Measurements from ENCODE around the gene TMC3. TPM values are rescaled to one million over a fixed set of nuclear protein-coding genes. Genes with fewer than 3 reads are reported as not detected.

Gene TMC3
- polyA plus RNA-seq, 4 donors, result 0.25 to 5.3 TPM; not detected in 2

DNA sequence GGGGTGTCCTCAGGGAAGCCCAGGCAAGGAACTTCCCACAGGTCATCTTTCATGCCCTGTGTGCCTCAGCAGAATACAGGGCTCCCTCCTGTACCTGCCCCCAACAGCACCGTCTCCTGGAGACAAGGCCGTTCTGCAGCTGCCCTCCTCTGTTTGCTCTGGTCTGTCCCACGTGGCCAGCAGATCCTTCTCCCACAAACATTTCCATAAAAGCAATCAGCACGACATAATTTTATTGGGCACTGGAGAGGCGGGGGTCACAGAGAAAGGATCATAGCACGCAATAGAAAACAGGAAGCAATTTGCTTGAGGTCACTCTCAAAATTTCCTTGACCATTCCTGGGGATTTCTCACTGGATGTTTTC, 79.5 kb downstream of the TMC3 start:
- Histone ChIP-seq H3K4me1 (ENCODE audit: control insufficient read depth in 3 of 3, insufficient read depth in 2 of 3, low read depth in 1 of 3, low read length in 2 of 3) (peaks cover 0 to 3% (median 0%) of the 10 kb centered on the region in 3 donors), H3K27me3 (ENCODE audit: control insufficient read depth in 3 of 3, insufficient read depth in 3 of 3, low read length in 3 of 3) (no peaks in the 10 kb centered on the region), H3K36me3 (ENCODE audit: control insufficient read depth in 3 of 3, insufficient read depth in 2 of 3, low read depth in 1 of 3, low read length in 3 of 3) (no peaks in the 10 kb centered on the region), H3K4me3 (ENCODE audit: low read depth in 1 of 3, low read length in 3 of 3) (peak overlapping the region in 1 of 3 donors; percentile 5), H3K9me3 (ENCODE audit: control insufficient read depth in 2 of 2, insufficient read depth in 1 of 2, low read depth in 1 of 2, low read length in 1 of 2) (no peaks in the 10 kb centered on the region), H3K27ac (ENCODE audit: low read depth in 1 of 3, low read length in 2 of 3) (peak overlapping the region; percentile 24 to 76 (median 42))
- FAIRE-seq (no peak), DNase-seq (peak in 1 of 2 donors; percentile 16)
- WGBS, 3 donors, result 47 to 52% (median 51%) methylated on average over 6 of the region's 6 CpGs

GRCh38 chr15:81293728-81294515, 80.1 kb downstream of the TMC3 start:
- H3K36me3 ChIP-seq (ENCODE audit: control insufficient read depth in 3 of 3, insufficient read depth in 2 of 3, low read depth in 1 of 3, low read length in 3 of 3), result no peaks in the 10 kb centered on the region
- peak overlapping the region in 1 of 3 donors; percentile 5 for H3K4me3 ChIP-seq (ENCODE audit: low read depth in 1 of 3, low read length in 3 of 3)
- FAIRE-seq (no peak), DNase-seq (peak; percentile 17 to 47)
- 55 to 70% (median 57%) methylated on average over 9 of the region's 9 CpGs for WGBS, 3 donors
- H3K4me1 ChIP-seq (ENCODE audit: control insufficient read depth in 3 of 3, insufficient read depth in 2 of 3, low read depth in 1 of 3, low read length in 2 of 3), result peaks cover 0 to 3% (median 0%) of the 10 kb centered on the region in 3 donors
- no peaks in the 10 kb centered on the region for H3K9me3 ChIP-seq (ENCODE audit: control insufficient read depth in 2 of 2, insufficient read depth in 1 of 2, low read depth in 1 of 2, low read length in 1 of 2)
- H3K27ac ChIP-seq (ENCODE audit: low read depth in 1 of 3, low read length in 2 of 3), result peak overlapping the region; percentile 42 to 76 (median 63)
- no peaks in the 10 kb centered on the region for H3K27me3 ChIP-seq (ENCODE audit: control insufficient read depth in 3 of 3, insufficient read depth in 3 of 3, low read length in 3 of 3)

- Histone ChIP-seq H3K27ac (ENCODE audit: low read depth in 1 of 3, low read length in 2 of 3) (peak overlapping the region in 2 of 3 donors; percentile 63 to 76), H3K36me3 (ENCODE audit: control insufficient read depth in 3 of 3, insufficient read depth in 2 of 3, low read depth in 1 of 3, low read length in 3 of 3) (no peaks in the 10 kb centered on the region), H3K9me3 (ENCODE audit: control insufficient read depth in 2 of 2, insufficient read depth in 1 of 2, low read depth in 1 of 2, low read length in 1 of 2) (no peaks in the 10 kb centered on the region), H3K27me3 (ENCODE audit: control insufficient read depth in 3 of 3, insufficient read depth in 3 of 3, low read length in 3 of 3) (no peaks in the 10 kb centered on the region), H3K4me3 (ENCODE audit: low read depth in 1 of 3, low read length in 3 of 3) (no peak overlapping the region), H3K4me1 (ENCODE audit: control insufficient read depth in 3 of 3, insufficient read depth in 2 of 3, low read depth in 1 of 3, low read length in 2 of 3) (peaks cover 0 to 3% (median 0%) of the 10 kb centered on the region in 3 donors)
- no peak for FAIRE-seq
- no peak for DNase-seq
- WGBS, 3 donors, result 71 to 88% (median 86%) methylated on average over 11 to 12 of the region's 12 CpGs
Measured at GRCh38 chr15:81292523-81293001, 81.5 kb downstream of the TMC3 start.

GRCh38 chr15:81291916-81292522, 82.0 kb downstream of the TMC3 start:
- Histone ChIP-seq H3K36me3 (ENCODE audit: control insufficient read depth in 3 of 3, insufficient read depth in 2 of 3, low read depth in 1 of 3, low read length in 3 of 3) (no peaks in the 10 kb centered on the region), H3K27me3 (ENCODE audit: control insufficient read depth in 3 of 3, insufficient read depth in 3 of 3, low read length in 3 of 3) (no peaks in the 10 kb centered on the region), H3K9me3 (ENCODE audit: control insufficient read depth in 2 of 2, insufficient read depth in 1 of 2, low read depth in 1 of 2, low read length in 1 of 2) (no peaks in the 10 kb centered on the region), H3K4me1 (ENCODE audit: control insufficient read depth in 3 of 3, insufficient read depth in 2 of 3, low read depth in 1 of 3, low read length in 2 of 3) (peaks cover 0 to 3% (median 0%) of the 10 kb centered on the region in 3 donors), H3K27ac (ENCODE audit: low read depth in 1 of 3, low read length in 2 of 3) (peak overlapping the region in 1 of 3 donors; percentile 76), H3K4me3 (ENCODE audit: low read depth in 1 of 3, low read length in 3 of 3) (no peak overlapping the region)
- no peak for DNase-seq
- FAIRE-seq, result no peak
- WGBS, 3 donors, result 58 to 74% (median 64%) methylated on average over 5 of the region's 5 CpGs

DNA sequence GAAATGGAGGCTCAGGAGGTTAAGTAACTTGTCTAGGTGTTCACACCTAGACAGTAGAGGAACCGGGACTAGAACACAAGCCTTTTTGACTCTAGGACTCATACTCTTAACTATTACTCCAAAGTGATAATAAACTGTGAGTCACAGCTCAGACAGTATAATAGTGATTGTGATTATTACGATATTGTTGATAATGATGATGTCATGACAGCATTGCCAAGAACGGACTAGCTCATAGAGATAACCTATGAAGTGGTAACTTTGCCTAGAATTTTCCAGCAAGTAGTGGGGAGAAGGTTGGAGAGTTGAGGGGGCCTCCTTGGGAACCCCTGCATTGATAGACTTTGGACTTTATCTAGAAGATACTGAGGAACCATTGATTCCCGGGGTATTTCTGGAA, 84.1 kb downstream of the TMC3 start:
- WGBS, 3 donors, result 37 to 77% (median 51%) methylated on average over 4 of the region's 4 CpGs
- Histone ChIP-seq H3K36me3 (ENCODE audit: control insufficient read depth in 3 of 3, insufficient read depth in 2 of 3, low read depth in 1 of 3, low read length in 3 of 3) (no peaks in the 10 kb centered on the region), H3K9me3 (ENCODE audit: control insufficient read depth in 2 of 2, insufficient read depth in 1 of 2, low read depth in 1 of 2, low read length in 1 of 2) (no peaks in the 10 kb centered on the region), H3K27ac (ENCODE audit: low read depth in 1 of 3, low read length in 2 of 3) (no peak overlapping the region), H3K27me3 (ENCODE audit: control insufficient read depth in 3 of 3, insufficient read depth in 3 of 3, low read length in 3 of 3) (no peaks in the 10 kb centered on the region), H3K4me1 (ENCODE audit: control insufficient read depth in 3 of 3, insufficient read depth in 2 of 3, low read depth in 1 of 3, low read length in 2 of 3) (peaks cover 0 to 3% (median 0%) of the 10 kb centered on the region in 3 donors), H3K4me3 (ENCODE audit: low read depth in 1 of 3, low read length in 3 of 3) (no peak overlapping the region)
- DNase-seq, result no peak
- FAIRE-seq, result no peak

- FAIRE-seq (no peak), DNase-seq (no peak)
Measured at GRCh38 chr15:81288616-81289015, 85.4 kb downstream of the TMC3 start.

GRCh38 chr15:81288040-81288439, 86.0 kb downstream of the TMC3 start:
- WGBS, 3 donors, result 90 to 98% (median 94%) methylated on average over 3 of the region's 3 CpGs
- Histone ChIP-seq H3K4me3 (ENCODE audit: low read depth in 1 of 3, low read length in 3 of 3) (no peak overlapping the region), H3K4me1 (ENCODE audit: control insufficient read depth in 3 of 3, insufficient read depth in 2 of 3, low read depth in 1 of 3, low read length in 2 of 3) (peaks cover 0 to 2% (median 0%) of the 10 kb centered on the region in 3 donors), H3K27me3 (ENCODE audit: control insufficient read depth in 3 of 3, insufficient read depth in 3 of 3, low read length in 3 of 3) (no peaks in the 10 kb centered on the region), H3K27ac (ENCODE audit: low read depth in 1 of 3, low read length in 2 of 3) (no peak overlapping the region), H3K36me3 (ENCODE audit: control insufficient read depth in 3 of 3, insufficient read depth in 2 of 3, low read depth in 1 of 3, low read length in 3 of 3) (no peaks in the 10 kb centered on the region), H3K9me3 (ENCODE audit: control insufficient read depth in 2 of 2, insufficient read depth in 1 of 2, low read depth in 1 of 2, low read length in 1 of 2) (no peaks in the 10 kb centered on the region)
- DNase-seq (no peak), FAIRE-seq (no peak)

More at GRCh38 chr15:81288616-81289015, 85.4 kb downstream of the TMC3 start:
- WGBS, 3 donors, result 83 to 91% (median 89%) methylated on average over 8 of the region's 8 CpGs
- H3K27ac ChIP-seq (ENCODE audit: low read depth in 1 of 3, low read length in 2 of 3), result no peak overlapping the region
- H3K9me3 ChIP-seq (ENCODE audit: control insufficient read depth in 2 of 2, insufficient read depth in 1 of 2, low read depth in 1 of 2, low read length in 1 of 2), result no peaks in the 10 kb centered on the region
- H3K36me3 ChIP-seq (ENCODE audit: control insufficient read depth in 3 of 3, insufficient read depth in 2 of 3, low read depth in 1 of 3, low read length in 3 of 3), result no peaks in the 10 kb centered on the region
- H3K27me3 ChIP-seq (ENCODE audit: control insufficient read depth in 3 of 3, insufficient read depth in 3 of 3, low read length in 3 of 3), result no peaks in the 10 kb centered on the region
- peaks cover 0 to 2% (median 0%) of the 10 kb centered on the region in 3 donors for H3K4me1 ChIP-seq (ENCODE audit: control insufficient read depth in 3 of 3, insufficient read depth in 2 of 3, low read depth in 1 of 3, low read length in 2 of 3)
- no peak overlapping the region for H3K4me3 ChIP-seq (ENCODE audit: low read depth in 1 of 3, low read length in 3 of 3)

GRCh38 chr15:81286621-81287121, 87.3 kb downstream of the TMC3 start:
- 67 to 71% (median 71%) methylated on average over 2 of the region's 2 CpGs for WGBS, 3 donors
- Histone ChIP-seq H3K36me3 (ENCODE audit: control insufficient read depth in 3 of 3, insufficient read depth in 2 of 3, low read depth in 1 of 3, low read length in 3 of 3) (no peaks in the 10 kb centered on the region), H3K27me3 (ENCODE audit: control insufficient read depth in 3 of 3, insufficient read depth in 3 of 3, low read length in 3 of 3) (no peaks in the 10 kb centered on the region), H3K4me3 (ENCODE audit: low read depth in 1 of 3, low read length in 3 of 3) (no peak overlapping the region), H3K9me3 (ENCODE audit: control insufficient read depth in 2 of 2, insufficient read depth in 1 of 2, low read depth in 1 of 2, low read length in 1 of 2) (no peaks in the 10 kb centered on the region), H3K4me1 (ENCODE audit: control insufficient read depth in 3 of 3, insufficient read depth in 2 of 3, low read depth in 1 of 3, low read length in 2 of 3) (peaks cover 0 to 2% (median 0%) of the 10 kb centered on the region in 3 donors), H3K27ac (ENCODE audit: low read depth in 1 of 3, low read length in 2 of 3) (peak overlapping the region in 1 of 3 donors; percentile 27)
- no peak for DNase-seq
- no peak for FAIRE-seq

Data from small intestine (tissue), 7 donors.